Stimulated activated CD8-positive, alpha-beta memory T cell treated with anti-CD3 and anti-CD28 coated beads, Interleukin-12 subunit alpha, Interleukin-12 subunit beta, amount 100 ng/mL, for 1 hour (primary cell): ENCODE measurements around the gene ENGASE.

ENCODE experiments used
- DNase-seq: peaks from one replicate; pipeline ENCODE4 v3.0.0-alpha.2; 2020; ENCODE audit warnings: low read depth

Gene ENGASE

DNA sequence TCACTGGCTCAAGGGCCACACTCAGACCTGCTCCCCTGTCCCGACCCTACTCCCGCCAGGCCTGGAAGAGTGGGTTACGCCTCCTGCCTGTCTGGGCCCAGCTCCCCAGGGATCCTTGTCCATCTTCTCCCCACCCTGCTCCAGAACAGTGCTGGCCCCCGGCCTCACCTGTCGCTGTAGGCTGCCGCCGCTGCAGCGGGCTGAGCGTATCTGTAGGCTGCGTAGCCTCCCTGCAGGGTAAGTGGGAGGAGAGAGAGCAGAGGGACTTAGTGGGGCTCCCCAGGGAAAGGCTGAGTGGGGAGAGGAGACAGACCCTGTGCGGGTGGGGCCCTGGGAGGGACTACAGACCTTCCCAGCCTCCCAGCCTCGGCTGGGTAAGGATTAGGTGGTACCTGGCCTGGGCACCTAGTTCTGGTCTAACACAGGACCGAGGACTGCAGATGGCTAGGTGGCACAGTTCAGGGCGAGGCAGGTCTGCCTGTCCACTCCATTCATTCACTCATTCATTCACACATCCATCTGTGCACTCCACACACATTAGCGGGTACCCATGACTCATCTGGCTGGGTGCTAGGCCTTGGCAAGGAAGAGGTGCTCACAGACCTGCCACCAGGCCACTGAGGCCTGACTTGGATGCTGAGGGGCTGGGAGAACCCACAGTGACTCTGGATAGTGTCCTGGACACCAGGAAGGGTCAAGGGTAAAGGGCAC is 20.9 kb downstream of the ENGASE start:
- no peak for DNase-seq

GRCh38 chr17:79096477-79096876 is 21.9 kb downstream of the ENGASE start:
- no peak for DNase-seq

DNA sequence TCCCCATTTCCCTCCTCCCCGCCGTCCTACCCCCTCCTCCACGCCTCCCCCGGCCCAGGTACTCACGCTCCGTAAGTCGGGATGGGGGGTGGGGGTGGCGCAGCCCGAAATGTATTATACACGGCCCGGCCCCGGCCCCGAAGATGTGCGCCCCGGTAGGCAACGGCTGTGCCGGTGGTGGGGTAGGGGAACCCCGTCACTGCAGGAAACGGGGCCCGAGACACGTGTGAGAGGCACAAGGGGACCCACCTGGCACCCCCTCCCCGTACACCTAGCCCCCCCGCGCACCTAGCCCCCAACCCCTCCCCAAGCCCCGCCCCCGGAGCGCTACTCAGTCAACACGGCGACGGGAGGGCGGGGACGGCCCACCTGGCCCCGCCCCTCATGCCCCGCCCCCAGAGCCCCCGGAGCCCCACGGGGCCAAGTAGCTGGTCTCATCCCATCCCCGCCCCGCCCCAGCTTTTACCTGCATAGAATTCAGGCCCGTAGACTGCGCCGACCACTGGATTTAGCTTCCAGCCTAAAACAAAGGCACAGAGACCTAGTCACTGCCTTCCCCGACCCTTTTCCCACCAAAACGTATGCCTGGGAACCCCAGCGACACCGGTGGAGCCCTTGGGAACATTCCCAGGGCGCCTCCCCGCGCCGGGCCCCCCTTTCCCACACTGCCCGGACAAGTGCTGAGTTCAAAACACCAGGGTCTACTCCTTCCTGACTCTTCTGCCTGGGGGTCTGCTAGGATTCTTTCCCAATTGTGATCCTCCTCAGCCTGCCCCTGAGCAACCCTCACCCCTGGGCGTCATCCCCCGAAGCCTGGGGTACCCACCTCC is 22.8 kb downstream of the ENGASE start:
- DNase-seq, result no peak

DNA sequence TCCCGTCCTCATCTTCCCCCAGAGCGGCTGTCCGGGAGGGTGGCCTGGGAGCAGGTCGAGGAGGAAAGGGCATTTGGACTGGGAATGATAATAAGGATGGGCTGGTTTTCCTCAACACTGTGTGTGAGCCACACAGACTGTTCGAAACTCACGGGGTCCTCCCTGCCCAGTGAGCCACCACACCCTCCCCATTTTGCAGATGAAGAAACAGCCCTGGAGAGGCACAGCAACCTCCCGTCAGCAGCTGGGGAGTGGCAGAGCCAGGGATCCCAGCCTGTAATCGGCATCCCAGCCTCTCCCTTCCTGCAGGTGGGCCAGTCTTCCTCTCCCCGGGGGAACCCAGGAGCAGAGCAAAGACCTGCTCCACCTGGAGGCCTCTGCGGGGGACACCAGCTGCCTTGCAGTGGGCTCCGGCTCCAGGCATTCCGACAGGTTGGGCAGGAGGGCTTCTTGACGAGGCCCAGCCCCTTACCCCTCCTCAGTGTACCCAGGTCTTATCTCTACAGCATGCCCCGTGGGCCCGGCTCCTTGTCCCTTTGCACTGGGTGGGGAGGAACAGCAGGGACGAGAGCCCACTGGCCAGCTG is 23.8 kb downstream of the ENGASE start:
- no peak for DNase-seq

DNA sequence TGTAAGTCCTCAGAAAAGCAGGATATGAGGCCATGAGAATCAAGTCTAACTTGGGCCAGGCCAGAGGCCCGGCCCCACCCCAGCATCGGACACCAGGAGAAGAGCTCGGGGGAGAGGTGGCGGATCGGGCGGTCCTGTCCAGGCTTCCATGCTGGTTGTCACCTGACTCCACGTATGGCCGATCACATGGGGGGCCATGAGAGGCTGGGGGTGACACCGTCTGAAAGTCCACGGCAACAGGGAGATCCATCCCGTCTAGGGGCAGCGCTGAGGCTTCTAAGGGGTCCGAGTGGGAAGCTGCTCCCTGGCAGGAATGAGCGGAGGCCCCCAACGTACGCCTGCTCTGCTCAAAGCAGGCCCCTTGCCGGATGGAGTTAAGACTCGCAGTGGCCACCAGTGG is 25.8 kb downstream of the ENGASE start:
- DNase-seq, result no peak

DNA sequence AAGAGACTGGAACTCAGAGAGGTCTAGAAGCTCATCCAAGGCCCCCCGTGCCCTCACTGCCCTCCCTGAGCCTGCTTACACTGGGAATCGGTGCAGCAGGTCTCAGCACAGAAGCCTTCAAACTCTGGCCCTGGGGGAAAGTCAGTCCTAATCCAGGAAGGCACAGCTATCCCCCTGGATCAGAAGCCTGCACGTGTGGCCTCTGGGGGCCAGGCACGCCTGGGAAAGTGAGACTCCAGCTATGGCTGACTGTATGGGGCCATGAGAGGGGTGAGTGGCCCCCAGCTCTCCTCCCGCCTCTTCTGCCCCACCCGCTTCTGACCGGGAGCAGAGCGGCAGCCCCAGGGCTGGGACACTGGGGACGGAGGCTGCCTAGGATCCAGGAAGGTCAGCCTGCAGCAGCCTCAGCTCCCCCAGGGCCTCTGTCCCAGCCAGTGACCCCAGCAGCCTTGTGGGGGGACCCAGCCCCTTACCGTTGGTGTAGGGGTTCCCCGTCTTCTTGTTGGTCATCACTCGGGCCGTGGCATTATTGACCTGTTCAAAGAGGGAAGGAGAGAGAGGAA is 26.6 kb downstream of the ENGASE start:
- DNase-seq, result no peak

GRCh38 chr17:79102214-79102613 is 27.6 kb downstream of the ENGASE start:
- DNase-seq, result no peak

GRCh38 chr17:79104898-79105600 is 30.4 kb downstream of the ENGASE start:
- no peak for DNase-seq

- no peak for DNase-seq
Measured at GRCh38 chr17:79105937-79106336, 31.3 kb downstream of the ENGASE start.

DNA sequence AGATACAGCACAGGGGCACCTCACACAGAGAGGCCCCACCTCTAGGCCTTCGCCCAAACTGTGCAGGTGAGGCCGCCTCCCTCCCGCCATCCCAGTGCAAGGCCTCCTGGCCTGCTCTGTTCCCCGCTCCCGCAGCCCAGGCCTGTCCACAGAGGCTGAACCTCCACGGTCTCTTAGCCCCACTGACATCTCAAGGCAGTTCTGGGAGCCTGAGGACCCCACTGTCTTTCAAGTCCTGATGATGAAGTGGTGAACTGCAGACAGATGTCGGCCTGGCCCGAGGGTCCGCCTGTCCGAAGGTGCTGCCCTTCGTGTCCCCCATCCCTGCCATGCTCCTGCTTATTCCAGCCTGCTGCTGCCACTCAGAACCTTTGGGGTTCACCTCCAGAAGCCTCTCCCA is 32.3 kb downstream of the ENGASE start:
- no peak for DNase-seq

GRCh38 chr17:79107499-79108231 is 33.0 kb downstream of the ENGASE start:
- DNase-seq, result no peak

DNA sequence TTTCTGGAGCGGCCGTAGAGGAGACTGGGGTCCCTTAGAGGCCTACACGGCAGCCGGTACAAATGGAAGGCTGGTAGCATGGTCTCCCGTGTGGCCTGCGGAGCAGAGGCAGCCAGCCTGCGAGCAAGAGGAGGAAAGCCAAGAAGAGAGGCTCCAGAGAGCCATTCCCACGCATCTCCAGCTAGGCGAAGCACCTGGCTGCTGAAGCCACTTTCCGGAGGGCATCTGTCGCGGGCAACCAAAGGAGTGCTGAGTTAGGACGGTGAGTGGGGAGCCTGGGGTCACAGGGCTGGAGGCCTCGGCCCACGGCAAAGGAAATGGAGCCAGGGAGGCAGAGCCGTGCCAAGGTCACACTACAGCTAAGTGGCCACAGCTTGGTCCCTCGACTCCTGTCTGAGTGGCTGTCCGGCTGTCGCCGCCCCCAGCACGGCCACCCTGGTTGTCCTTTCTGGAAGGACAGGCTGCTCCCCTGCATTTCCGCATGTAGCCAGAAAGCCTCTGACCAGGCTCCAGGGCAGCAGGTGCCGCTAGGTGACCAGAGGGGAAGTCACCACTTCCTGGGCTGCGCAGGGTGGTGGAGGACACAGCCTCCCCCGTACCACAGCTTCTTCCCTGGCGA is 33.7 kb downstream of the ENGASE start:
- DNase-seq, result no peak

DNA sequence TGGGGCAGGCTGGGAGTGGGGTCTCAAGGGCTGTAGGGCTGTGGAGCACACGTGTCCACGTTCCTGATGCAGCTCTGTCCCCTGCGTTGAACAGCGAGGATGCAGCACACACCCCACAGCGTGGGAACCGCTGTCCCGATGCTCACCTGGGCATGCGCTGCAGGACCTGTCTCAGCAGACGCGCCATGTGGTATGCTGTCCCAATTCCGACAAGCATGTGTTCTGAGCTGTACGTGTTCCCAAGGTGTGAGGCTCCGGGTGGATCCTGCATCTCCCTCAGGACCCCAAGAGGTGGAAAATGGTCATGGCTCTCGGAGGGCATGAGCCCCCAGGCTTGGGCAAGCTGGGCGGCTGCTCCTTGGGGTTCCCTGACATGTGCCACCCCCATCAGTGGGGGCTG is 34.2 kb downstream of the ENGASE start:
- no peak for DNase-seq

GRCh38 chr17:79109584-79109983 is 35.0 kb downstream of the ENGASE start:
- no peak for DNase-seq

GRCh38 chr17:79111097-79111496 is 36.5 kb downstream of the ENGASE start:
- no peak for DNase-seq

GRCh38 chr17:79112471-79112870 is 37.8 kb downstream of the ENGASE start:
- no peak for DNase-seq

DNA sequence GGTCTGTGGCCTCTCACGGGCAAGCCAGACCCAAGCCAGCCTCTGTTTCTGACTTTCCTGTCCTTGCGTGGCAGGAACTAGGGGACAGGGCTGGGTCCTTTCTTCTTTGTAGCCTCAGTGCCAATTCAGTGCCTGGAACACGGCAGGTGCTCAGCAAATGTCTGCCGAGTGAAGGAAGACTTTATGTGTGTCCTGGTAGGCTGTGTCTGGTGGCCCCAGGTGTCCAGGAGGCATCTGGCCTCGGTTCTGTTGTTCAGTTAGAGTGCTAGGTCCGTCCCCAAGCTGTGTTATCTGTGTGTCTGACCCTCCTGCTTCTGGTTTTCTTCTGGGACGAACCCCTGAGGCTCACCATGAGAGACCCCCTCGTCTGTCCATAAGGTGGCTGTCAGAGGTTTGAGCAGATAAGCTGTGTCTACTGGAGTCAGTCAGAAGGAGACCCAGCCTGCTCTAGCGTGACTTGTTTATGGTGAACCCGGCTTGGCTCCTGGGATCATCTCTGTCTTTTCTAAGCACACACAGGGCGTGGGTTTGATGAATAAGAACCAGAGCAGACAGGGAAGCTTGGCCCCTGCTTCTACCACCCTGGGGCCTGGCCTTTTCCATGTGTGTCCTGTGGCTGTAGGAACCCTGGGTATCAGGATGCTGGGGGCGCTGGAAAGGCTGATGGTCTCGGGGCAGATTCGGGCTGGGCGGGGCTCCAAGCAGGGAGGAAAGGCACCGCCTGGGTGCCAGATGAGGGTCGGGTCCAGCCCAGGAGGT is 39.3 kb downstream of the ENGASE start:
- DNase-seq, result no peak

DNA sequence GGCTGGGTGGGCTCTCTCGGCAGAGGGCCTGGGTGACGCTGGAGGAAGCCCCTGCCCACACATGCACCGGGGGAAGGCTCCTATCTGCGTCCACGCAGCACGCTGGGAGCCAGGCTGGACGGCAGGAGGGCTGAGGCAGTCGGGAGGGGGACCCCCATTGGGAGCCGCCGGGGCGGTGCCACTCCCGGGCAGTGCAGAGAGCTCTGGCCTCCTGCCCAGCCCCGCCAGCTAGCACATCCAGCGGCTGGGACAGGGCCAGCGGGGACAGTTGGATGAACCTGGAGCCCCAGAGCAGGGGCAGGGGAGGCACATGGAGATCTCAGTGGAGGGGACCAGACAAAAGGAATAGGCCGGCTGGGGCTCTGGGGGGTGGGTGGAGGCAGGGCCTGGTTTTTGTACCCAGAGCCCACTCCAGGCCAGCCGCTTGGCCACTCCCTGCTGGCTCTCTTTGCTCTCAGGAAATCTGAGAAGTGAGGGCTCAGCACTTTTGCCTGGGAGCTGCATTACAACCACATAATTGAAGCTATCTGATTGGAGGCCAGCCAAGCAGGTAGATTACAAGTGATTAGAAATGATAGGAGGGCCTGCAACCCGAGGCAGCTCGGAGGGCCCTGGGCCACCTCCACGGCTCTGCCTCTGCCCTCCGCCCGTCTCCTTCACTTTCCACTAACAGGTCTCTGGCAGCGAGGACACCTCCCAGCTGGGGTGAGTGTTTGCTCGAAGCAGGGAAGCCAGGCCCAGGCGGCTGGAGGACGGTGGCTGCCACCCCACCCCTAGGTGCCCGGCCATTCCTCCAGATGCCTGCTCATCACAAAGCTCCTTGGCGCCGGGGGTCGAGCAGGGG is 40.1 kb downstream of the ENGASE start:
- DNase-seq, result no peak

DNA sequence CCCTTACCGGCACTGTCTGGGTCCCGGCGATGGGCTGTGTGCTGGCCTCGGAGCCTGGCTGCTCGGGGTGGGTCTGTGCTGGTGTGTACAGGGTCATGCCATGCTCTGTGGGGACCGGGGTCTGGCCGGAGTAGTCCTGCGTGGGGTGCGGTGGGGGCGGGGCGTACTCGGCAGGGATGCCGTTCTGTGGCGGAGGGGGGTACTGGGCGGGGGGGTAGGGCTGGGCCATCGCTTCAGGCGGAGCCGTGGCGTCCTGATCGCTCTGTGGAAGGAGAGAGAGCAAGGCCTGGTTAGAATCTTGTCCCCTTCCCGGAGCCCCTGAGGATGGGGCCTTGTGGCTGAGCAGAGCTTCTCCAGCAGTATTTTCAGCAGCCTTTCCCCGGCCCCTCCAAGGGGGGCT is 40.9 kb downstream of the ENGASE start:
- no peak for DNase-seq
